Smooth muscle cell (in vitro differentiated cells): ENCODE results near the gene CELF2. TPM values are rescaled to one million over a fixed set of nuclear protein-coding genes. Genes with fewer than 3 reads are reported as not detected.

Experiments
- DNase-seq: peaks from one replicate; lab custom pipeline; 2025; ENCODE audit not compliant: unreplicated experiment; lab: John Stamatoyannopoulos, UW
- H2AFZ ChIP-seq: fragments of 200-600 bp; sonication (generic); 2 replicates; pipeline ENCODE4 v1.6.0; 2016; ENCODE audit warnings: antibody characterized with exemption, low read depth, mild to moderate bottlenecking
- H3F3A ChIP-seq: fragments of 200-600 bp; sonication (generic); 2 replicates; pipeline ENCODE4 v1.6.0; 2017; ENCODE audit warnings: antibody characterized with exemption, low read depth
- H3K27ac ChIP-seq: fragments of 200-600 bp; sonication (generic); 2 replicates; pipeline ENCODE4 v1.5.1; 2016; ENCODE audit warnings: low read depth, mild to moderate bottlenecking
- H3K27me3 ChIP-seq: fragments of 200-600 bp; sonication (generic); 2 replicates; pipeline ENCODE4 v1.6.1; 2016; ENCODE audit warnings: low read depth, mild to moderate bottlenecking
- H3K36me3 ChIP-seq: fragments of 200-600 bp; sonication (generic); 2 replicates; pipeline ENCODE4 v1.5.1; 2016; ENCODE audit warnings: low read depth
- H3K4me1 ChIP-seq: fragments of 200-600 bp; sonication (generic); 2 replicates; pipeline ENCODE4 v1.5.1; 2016; ENCODE audit warnings: low read depth
- H3K4me2 ChIP-seq: fragments of 200-600 bp; sonication (generic); 2 replicates; pipeline ENCODE4 v1.6.0; 2016; ENCODE audit warnings: mild to moderate bottlenecking
- H3K4me3 ChIP-seq: fragments of 200-600 bp; sonication (generic); 2 replicates; pipeline ENCODE4 v1.5.1; 2016; ENCODE audit warnings: mild to moderate bottlenecking
- H3K79me2 ChIP-seq: fragments of 200-600 bp; sonication (generic); 2 replicates; pipeline ENCODE4 v1.6.0; 2016; ENCODE audit warnings: low read depth, mild to moderate bottlenecking
- H3K9ac ChIP-seq: fragments of 200-600 bp; sonication (generic); 2 replicates; pipeline ENCODE4 v1.6.0; 2016; ENCODE audit warnings: low read depth
- H3K9me3 ChIP-seq: fragments of 200-600 bp; sonication (generic); replicated peaks from 2 replicates; pipeline ENCODE4 v1.5.1; 2016; ENCODE audit warnings: low read depth
- H4K20me1 ChIP-seq: fragments of 200-600 bp; sonication (generic); 2 replicates; pipeline ENCODE4 v1.6.0; 2016; ENCODE audit warnings: low read depth
- WGBS: methylation state at CpG from one replicate; pipeline ENCODE4 v1.1.7; 2016; ENCODE audit warnings: low lambda C conversion rate; 5-methylcytosine and 5-hydroxymethylcytosine counted together
- polyA plus RNA-seq: library from polyadenylated mRNA; unstranded; fragments of >200 nt; fragmentation: Nextera tagmentation; extraction: Ambion mirVana; gene quantifications from 2 replicates; pipeline ENCODE4 v1.2.1, GENCODE V29; 2016
- total RNA-seq: library from RNA; depleted of rRNA; stranded (reverse); fragments of >200 nt; gene quantifications from 2 replicates; pipeline ENCODE4 v1.2.3, GENCODE V29; 2014
- TF ChIP-seq, protein P1 (sequence below): fragments of 200-600 bp; sonication (generic); IDR thresholded peaks from 2 replicates; pipeline ENCODE4 v1.5.1; 2017; ENCODE audit warnings: borderline replicate concordance, mild to moderate bottlenecking, antibody characterized with exemption; ENCODE audit not compliant: insufficient read depth, poor library complexity, severe bottlenecking

Gene CELF2
- total and polyA plus RNA-seq, 2 experiments from 2014 or later = 3.0 to 4.7 TPM

DNA sequence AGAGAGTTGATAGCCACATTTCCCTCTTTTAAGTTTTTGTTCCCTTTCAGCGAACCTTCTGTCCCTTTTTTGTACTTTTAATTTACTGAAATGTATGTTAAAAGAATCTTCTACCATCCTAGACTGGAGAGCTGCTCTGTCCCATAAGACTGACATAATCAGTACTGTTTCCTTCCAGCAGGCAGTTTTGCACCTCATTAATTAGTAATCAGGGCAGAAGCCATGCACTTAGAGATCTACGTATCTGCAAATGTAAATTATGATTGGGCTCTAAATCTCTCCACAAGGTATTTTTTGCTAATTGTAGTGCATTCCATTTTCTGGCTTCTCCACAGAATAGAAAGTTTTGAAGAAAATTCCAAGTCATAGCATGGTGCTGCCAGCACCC, 232.1 kb downstream of the CELF2 start:
- H3K79me2 ChIP-seq = no peaks in the 10 kb centered on the region
- no peak overlapping the region for H3K27ac ChIP-seq
- no peaks in the 10 kb centered on the region for H3F3A ChIP-seq
- no peak overlapping the region for H2AFZ ChIP-seq
- H4K20me1 ChIP-seq = no peaks in the 10 kb centered on the region
- peaks cover 7% of the 10 kb centered on the region for H3K27me3 ChIP-seq
- no peak for DNase-seq
- H3K9me3 ChIP-seq = no peaks in the 10 kb centered on the region
- TF ChIP-seq, protein P1, sequence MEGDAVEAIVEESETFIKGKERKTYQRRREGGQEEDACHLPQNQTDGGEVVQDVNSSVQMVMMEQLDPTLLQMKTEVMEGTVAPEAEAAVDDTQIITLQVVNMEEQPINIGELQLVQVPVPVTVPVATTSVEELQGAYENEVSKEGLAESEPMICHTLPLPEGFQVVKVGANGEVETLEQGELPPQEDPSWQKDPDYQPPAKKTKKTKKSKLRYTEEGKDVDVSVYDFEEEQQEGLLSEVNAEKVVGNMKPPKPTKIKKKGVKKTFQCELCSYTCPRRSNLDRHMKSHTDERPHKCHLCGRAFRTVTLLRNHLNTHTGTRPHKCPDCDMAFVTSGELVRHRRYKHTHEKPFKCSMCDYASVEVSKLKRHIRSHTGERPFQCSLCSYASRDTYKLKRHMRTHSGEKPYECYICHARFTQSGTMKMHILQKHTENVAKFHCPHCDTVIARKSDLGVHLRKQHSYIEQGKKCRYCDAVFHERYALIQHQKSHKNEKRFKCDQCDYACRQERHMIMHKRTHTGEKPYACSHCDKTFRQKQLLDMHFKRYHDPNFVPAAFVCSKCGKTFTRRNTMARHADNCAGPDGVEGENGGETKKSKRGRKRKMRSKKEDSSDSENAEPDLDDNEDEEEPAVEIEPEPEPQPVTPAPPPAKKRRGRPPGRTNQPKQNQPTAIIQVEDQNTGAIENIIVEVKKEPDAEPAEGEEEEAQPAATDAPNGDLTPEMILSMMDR = no peak
- no peaks in the 10 kb centered on the region for H3K36me3 ChIP-seq
- H3K4me3 ChIP-seq = no peak overlapping the region
- no peak overlapping the region for H3K4me2 ChIP-seq
- 85% methylated on average over 2 of the region's 2 CpGs for WGBS
- peaks cover 9% of the 10 kb centered on the region for H3K4me1 ChIP-seq
- no peak overlapping the region for H3K9ac ChIP-seq

DNA sequence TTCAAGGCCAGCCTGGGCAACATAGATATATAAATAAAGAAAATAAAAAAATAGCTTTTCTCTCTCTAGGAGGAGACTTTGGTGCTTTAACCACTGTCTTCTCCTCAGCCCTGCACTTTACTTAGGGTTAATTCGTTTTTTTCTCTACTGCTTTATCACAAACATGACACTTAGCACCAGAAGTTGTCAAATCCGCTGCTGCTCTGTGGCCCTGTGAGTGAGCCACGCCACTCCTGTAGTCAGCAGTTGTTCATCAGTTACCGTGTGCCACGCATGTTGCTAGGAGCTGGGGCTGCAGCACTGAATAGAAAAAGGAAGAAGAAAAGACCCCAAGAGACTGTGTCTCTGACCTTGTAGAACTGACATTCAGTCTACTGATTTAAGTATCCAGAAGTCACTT, 232.6 kb downstream of the CELF2 start:
- no peaks in the 10 kb centered on the region for H3K36me3 ChIP-seq
- TF ChIP-seq, protein P1 = no peak
- no peak overlapping the region for H3K27ac ChIP-seq
- no peaks in the 10 kb centered on the region for H3F3A ChIP-seq
- no peak overlapping the region for H2AFZ ChIP-seq
- no peaks in the 10 kb centered on the region for H3K9me3 ChIP-seq
- WGBS = 92% methylated on average over 5 of the region's 5 CpGs
- H4K20me1 ChIP-seq = no peaks in the 10 kb centered on the region
- H3K9ac ChIP-seq = no peak overlapping the region
- peaks cover 9% of the 10 kb centered on the region for H3K4me1 ChIP-seq
- no peak for DNase-seq
- no peak overlapping the region for H3K4me3 ChIP-seq
- H3K4me2 ChIP-seq = no peak overlapping the region
- H3K27me3 ChIP-seq = peaks cover 7% of the 10 kb centered on the region
- no peaks in the 10 kb centered on the region for H3K79me2 ChIP-seq

DNA sequence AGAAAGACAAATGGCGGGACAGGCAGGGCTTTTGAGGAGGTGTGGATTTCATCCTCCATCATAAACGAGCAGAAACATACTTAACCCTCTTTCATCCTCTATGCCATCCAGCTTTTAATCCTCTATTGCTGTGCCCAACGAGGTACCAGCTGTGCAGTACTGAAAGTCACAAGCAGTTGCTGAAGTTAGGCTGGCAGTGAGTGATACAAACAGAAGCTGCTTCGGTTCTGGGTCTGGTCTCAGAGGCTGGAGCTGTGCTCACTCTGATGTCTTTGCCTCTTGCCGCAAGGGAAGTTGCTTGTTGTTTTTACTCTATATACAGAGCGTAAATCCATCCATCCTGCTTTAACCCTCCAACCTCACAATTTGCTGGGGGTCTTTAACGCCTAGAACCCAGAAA, 235.2 kb downstream of the CELF2 start:
- Histone ChIP-seq H3K4me1 (peaks cover 9% of the 10 kb centered on the region), H3K4me2 (no peak overlapping the region), H3K79me2 (no peaks in the 10 kb centered on the region), H3K9me3 (no peaks in the 10 kb centered on the region), H3K9ac (no peak overlapping the region), H3K36me3 (no peaks in the 10 kb centered on the region), H2AFZ (no peak overlapping the region), H3F3A (no peaks in the 10 kb centered on the region), H3K27ac (no peak overlapping the region), H3K27me3 (peaks cover 12% of the 10 kb centered on the region), H4K20me1 (no peaks in the 10 kb centered on the region), H3K4me3 (no peak overlapping the region)
- 93% methylated on average over 7 of the region's 7 CpGs for WGBS
- TF ChIP-seq, protein P1 = no peak
- no peak for DNase-seq

DNA sequence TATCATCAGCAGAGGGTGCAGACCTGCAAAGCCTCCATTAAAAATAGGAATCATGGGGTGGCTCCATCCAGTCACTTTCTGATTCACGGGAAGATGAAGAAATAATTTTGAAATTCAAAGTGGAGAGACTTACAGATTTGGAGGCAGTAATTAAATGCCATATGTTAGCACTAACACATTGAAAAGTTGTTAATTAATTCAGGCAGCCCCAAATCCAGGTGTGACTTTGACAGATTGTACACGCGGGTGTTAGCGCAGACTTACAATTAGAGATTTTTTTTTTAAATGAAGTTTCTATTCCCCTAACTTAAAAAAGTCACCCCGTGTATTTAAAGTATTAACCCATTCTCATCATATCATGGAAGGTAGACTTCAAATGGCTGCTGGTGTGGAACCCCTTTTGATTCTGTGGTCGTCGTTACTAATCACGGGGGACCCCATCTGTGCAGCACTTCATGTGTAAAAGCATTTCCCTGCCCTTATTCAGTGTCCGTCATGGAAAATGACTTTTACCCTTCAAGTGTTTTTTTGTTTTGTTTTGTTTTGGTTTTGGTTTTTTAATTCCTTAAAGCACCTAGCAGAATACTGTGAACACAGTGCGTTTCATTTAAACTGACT, 235.8 kb downstream of the CELF2 start:
- Histone ChIP-seq H3K27me3 (peaks cover 12% of the 10 kb centered on the region), H3K36me3 (no peaks in the 10 kb centered on the region), H3K4me2 (no peak overlapping the region), H2AFZ (no peak overlapping the region), H3K27ac (no peak overlapping the region), H3K4me3 (no peak overlapping the region), H3K9ac (no peak overlapping the region), H3K4me1 (peaks cover 9% of the 10 kb centered on the region), H4K20me1 (no peaks in the 10 kb centered on the region), H3F3A (no peaks in the 10 kb centered on the region), H3K9me3 (no peaks in the 10 kb centered on the region), H3K79me2 (no peaks in the 10 kb centered on the region)
- no peak for DNase-seq
- TF ChIP-seq, protein P1 = no peak
- WGBS = 95% methylated on average over 10 of the region's 10 CpGs
